IPS DF 4.7 (cell line): ENCODE data around the gene ANO1.
"Not testable (repeated sequence)": the region's sequence is repeated elsewhere in the genome, so short reads cannot be mapped to it uniquely, and the experiment has no call there.

Experiments
- DNase-seq: peaks from one replicate; pipeline ENCODE4 v3.0.0-alpha.2; 2013; ENCODE audit warnings: low spot score; ENCODE audit errors: extremely low read depth

Gene ANO1

DNA sequence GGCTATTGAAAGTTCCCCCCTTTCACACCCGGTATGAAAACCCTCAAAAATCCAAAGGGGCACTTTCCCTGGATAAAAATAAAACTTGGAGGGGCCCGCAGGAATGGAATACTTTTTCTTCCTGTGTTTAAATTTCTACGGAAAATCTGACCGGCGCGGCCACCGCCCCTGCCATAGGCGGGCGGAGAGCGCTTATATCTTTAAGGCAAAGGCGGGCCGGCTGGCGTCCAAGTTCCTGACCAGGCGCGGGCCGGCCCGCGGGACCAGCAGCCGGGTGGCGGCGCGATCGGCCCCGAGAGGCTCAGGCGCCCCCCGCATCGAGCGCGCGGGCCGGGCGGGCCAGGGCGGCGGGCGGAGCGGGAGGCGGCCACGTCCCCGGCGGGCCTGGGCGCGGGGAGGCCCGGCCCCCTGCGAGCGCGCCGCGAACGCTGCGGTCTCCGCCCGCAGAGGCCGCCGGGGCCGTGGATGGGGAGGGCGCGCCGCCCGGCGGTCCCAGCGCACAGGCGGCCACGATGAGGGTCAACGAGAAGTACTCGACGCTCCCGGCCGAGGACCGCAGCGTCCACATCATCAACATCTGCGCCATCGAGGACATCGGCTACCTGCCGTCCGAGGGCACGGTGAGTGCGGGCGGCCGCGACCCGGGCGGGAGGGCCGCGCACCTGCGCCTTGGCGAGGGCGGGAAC, at the start of gene ANO1:
Gene ANO1, plus strand, starts transcription at position 223 of the 686 bp plus-strand sequence. Its CDS starts 290 bp downstream, at position 513.
- no peak for DNase-seq

DNA sequence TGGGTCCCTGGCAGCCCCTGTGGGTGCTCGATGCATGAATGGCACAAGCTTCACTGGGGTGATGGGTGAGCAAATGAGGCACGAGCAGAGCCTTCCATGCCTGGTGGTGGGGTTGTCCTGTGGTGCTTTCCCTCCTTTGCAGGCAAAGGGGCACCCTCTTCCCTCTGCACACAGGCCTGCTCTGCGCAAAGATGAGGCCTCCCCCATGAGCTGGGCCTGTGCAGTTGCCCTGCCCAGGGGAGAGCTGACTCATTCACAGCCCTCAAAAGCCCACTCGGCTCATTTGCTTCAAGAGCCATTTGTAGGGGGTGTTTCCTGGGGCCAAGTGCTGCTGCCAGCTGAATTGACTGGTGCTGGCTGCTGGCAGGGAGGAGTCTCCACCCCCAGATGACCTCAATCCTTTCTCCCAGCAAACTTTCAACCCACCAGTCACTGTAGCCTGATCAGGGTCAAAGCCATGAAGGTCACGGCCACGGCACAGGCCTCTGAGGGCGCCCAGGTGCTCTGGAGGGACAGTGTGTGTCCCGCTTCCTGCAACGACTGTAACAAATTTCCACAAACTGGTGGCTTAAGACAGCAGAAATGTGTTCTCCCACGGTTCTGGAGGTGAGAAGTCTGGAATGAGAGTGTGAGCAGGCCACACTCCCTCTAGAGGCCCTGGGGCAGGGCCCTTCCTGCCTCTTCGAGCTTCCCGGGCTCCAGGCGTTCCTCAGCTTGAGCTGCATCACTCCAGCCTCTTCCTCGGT, 48.8 kb upstream of the ANO1 start:
- DNase-seq: no peak

DNA sequence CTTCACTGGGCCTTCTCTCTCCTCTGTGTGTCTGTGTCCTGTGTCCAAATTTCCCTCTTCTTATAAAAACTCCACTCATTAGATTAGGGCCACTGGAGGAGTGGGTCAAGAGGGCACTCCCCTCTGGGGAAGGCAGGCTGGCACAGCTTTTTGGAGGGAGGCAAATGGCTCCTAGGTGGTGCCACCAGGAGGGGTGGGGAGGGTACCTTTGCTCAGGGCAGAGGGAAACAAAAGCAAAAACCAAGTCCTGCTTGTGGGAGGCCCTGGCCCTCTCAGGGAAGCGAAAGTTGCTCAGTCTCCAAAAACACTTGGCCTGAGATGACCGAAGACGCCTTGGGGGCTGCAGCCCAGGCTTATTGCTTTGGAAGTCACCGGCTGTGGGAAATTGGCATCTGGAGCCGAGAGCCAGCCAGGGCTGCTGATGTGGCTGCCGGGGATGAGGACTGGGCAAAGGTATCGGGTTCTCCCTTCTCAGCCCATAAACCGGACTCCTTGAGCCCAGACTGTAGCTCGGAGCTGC, 48.2 kb upstream of the ANO1 start:
- no peak for DNase-seq

DNA sequence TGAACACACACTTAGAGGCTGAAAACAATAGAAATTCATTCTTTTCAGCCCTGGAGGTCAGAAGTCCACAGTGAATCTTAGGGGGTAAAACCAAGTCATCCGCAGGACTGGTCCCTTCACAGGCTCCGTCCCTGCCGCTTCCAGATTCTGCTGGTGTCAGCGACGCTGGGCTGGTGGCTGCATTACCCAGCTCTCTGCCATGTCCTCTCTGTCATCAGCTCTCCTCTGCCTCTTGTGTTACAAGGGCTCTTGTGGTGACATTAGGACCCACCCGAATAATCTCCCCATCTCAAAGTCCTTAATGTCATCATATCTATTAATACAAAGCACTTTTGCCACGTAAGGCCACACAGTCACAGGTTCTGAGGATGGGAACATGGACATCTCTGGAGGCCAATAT, 47.7 kb upstream of the ANO1 start:
- DNase-seq: no peak

DNA sequence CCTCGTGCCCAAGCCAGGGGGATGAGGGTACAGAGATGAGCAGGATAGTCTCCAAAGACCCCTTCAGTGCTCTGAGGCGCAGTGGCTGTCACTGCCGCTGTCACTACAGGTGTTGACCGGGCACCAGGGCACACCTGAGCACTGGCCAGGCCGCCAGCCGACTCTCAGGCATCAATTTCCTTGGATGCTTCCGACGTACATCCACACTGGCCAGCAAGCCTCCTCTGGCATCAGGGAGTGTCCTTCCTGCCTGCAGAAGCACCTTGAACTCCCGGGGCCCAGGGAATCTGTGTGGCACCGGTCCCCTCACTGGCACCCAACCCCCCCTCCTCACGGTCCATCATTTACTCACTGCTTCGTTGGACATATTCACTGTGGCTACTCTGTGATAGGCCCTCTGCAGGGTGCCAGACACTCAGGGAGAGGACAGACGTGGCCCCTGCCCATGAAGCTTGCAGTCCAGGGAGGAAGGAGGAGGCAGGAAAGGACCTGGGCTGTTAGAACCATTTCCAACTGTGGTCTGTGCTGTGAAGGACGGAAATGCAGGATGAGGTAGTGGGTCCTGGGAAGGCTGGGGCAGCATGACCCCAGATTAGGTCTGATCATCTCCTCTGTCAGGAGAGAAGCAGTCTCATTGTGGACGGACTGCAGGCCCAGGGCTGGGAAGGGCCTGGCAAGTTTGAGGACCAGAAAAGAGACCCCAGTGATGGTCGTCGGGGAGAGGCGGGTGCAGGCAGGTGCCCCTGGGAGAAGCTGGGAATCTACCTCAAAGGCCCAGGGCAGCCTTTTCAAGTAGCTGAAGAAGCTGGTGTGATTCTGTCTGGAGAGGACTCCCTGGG, 46.3 kb upstream of the ANO1 start:
- no peak for DNase-seq

DNA sequence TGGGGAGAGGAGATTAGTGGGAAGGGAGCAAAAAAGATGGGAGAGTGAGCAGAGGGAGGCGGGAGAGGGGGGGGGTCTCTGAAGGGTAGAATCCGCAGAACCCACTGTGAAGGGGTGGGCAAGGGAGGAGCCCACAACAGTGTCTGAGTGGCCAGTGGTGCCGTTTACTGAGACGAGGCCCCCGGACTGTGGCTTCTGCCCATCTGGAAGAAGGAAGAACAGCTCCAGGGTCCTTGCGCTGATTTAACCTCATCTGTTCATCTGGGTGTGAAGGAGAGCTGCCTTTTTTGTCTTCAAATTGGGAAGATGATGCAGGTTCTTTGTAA, 45.7 kb upstream of the ANO1 start:
- no peak for DNase-seq

DNA sequence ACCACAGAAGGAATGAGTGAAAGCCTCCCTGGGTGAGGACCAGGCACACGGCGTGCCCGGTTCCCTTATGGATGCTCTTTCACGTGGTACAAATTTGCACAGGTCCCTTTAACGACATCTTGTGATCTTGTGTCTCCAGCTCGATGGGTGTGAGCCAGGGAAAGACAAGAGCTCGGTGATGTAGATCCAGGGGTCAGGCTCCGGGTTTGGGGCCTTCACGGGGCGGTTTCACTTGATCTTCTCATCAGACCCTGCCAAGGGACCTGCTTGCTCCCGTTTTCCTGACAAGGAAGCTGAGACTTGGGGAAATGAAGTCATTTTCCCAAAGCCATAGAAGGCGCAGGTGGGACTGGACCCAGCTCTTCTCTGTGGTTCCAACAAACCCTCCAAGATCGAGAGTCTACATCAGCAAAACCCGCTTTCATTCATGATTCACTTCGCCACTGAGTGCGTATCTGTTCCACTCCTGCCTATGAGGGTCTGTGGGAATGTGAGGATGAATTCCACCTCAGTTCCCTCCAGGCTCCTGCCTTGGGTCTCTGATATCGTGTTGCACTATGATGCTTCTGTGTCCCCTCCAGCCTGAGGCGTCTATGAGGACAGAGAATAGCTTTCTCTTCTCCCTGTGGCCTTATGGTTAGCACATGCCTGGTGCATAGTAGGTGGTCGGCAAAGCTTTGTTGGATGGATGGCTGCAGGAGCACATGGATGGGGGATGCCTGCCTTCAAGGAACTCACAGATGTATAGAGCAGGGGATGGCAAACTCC, 45.0 kb upstream of the ANO1 start:
- no peak for DNase-seq

DNA sequence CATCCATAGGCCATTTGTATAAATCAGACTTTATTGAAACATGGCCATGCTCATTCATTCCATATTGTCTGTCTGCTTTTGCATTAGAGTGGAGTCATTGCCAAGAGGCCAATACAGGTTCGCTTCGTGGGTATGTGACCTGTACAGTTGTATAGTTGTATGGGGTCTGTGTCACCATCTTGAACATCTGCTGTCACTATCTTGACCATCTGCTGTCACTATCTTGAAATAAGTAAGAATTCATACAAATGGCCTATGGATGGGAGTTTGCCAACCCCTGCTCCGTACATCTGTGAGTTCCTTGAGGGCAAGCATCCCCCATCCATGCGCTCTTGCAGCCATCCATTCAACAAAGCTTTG, 44.4 kb upstream of the ANO1 start:
- DNase-seq: no peak

DNA sequence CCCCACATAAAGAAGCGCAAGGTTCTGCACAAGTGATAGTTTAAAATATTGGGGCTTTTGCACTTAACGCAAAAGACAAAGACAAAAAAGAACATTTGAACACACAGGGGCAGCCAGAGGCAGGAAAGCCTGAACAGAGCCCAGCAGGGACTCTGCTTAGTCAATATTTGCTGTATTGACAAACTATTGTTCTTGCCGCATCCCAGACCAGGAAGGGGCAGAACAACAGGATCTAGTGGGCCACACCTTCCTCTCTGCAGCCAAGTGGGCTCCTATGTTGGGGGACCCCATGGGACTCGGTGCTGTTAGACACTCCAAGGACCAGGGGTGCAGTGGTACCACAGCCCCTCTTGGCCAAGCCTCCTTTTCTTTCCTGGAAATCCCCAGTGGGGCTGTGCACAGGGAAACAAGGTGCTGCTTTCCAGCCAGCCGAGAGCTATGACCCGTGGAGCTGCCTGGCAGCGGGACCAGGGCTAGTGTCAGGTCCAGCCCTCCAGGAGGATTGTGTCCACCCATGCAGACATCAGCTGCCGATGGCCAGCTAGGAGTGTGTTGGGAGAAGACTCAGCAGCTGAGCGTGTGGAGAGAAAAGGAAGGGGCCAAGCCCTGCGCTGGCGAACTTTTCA, 43.3 kb upstream of the ANO1 start:
- DNase-seq: no peak

DNA sequence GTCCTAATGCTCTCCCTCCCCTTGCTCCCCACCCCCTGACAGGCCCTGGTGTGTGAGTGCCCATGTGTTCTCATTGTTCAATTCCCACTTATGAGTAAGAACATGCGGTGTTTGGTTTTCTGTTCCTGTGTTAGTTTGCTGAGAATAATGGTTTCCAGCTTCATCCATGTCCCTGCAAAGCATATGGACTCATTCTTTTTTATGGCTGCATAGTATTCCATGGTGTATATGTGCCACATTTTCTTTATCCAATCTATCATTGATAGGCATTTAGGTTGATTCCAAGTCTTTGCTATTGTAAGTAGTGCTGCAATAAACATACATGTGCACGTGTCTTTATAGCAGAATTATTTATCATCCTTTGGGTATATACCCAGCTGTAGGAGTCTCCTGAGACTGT, 42.5 kb upstream of the ANO1 start:
- not testable (repeated sequence) for DNase-seq

DNA sequence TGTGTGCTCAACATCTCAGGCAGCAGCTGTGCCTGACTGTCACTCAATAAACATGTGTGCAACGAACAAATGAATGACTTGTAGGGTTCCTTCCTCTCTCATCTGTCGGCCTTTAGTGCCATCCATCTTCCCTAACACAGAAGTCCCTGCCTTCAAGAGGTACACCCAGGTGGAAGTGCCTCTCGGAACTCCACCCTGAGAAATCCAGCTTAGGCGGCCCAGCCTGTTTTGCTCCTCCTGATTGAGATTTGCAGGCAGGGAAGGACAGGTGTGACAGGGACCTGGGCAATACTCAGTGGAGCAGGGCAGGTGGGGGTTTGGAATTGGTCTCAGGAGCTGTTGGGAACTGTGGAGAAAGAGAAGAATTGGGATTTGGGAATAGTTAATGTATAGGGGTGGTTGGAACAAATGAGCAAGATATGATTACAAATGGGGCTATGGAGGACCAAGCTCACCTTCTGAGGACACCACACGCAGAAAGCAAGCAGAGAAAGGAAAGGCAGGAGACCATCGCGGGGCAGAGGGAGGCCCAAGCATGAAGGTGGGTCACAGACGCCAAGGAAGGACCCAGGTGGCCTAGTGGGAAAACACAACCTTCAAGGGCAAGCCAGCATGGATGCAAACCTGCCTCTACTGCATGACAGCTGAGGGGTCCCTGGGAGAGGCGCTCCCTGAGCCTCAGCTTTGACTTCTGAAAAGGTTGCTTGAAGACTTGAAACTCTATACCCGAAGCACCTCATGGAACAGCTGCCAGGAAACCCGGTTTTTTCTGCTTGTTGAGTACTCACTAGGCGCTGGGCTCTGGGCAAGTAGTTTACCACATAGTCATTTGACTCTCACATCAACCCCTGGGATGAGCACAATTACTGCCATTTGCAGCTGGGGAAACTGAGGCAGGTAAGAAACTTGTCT, 40.9 kb upstream of the ANO1 start:
- no peak for DNase-seq

DNA sequence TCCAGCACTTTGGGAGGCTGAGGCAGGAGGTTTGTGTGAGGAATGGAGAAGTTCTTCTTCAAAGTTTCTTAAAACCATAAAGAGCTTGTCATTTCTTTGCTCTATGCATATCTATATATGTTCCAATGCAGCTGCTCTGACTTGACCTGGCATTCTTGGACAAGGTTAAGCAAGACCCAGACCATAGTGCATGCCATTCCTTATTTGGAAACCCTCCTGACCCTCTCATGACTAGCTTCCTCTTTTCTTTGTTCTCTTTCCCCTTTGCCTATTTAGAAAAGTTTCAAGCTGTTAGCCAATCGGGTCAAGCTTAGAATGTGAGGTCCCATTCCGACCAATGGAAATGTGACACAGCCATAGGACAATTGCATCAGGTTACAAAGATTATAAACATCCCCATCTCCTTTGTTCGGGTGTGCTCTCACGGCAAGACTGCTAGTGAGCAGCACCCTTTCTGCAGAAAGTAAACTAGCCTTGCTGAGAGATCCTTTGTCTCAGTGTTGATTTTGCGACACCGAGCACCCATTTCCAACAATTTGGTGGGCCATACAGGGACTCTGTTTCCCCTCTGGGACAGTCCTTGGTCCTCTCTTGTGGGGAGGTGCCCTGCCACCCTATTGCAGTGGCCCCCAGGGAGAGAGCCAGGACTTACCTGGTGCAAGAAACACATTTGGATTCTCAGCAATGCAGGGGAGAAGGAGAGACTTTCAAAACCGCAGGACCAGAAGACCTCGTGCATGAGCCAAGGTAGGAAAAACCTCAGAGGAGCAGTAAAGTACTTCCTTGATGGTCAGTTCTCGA, 39.9 kb upstream of the ANO1 start:
- no peak for DNase-seq

DNA sequence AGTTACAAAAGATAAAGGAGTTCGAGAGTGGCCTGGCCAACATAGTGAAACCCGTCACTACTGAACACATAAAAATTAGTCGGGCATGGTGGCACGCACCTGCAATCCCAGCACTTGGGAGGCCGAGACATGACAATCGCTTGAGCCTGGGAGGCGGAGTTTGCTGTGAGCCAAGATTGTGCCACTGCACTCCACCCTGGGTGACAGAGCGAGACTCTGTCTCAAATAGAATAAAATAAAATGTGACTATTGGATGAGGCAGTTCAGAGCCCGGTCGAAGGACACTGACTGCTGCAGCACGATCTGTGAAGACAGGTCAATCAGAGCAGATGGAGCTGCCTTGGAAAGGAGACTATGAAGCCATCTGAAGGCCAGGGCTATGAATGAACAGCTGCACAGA, 37.7 kb upstream of the ANO1 start:
- DNase-seq: no peak

DNA sequence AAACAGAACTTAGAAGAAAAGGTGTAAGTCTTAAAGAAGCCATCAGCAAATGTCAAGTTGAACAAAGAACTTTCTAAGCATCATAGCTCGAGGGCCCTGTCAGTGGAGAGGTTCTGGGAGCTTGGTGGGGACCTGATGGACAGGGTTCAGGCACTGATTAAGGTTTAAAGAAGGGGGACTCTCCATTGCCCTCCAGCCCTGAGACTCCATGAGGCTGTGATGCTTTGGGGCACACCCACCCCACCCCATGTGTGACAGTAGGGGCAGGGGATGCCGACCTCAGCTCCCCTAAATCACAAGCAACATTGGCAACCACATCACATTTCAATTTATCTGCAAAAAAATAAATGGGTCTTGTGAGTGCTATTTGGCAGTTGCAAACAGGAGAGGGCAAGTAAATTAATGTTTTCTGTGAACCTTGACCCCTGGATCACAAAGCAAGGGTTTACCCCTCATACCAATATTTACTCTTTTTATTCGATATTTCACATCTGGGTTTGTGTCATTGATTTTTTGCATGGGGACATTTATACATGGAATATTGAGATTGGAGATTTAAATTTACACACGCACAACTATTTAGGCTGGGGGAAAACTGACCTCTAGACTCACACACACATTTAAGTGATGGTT, 37.1 kb upstream of the ANO1 start:
- no peak for DNase-seq

DNA sequence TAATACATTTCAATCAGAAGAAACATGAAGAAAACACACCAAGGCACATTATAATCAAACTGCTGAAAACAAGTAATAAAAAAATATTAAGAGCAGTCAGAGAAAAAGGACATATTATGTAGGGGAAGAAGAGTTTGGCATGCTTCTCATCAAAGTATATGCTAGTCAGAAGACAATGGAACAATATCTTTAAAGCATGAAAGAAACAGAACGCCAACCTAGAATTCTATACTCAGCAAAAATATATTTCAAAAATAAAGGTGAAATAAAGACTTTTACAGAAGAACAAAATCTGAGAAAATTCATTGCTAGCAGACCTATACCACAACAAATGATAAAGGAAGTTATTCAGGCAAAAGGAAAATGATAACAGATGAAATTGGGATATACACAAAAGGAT, 34.6 kb upstream of the ANO1 start:
- DNase-seq: no peak

DNA sequence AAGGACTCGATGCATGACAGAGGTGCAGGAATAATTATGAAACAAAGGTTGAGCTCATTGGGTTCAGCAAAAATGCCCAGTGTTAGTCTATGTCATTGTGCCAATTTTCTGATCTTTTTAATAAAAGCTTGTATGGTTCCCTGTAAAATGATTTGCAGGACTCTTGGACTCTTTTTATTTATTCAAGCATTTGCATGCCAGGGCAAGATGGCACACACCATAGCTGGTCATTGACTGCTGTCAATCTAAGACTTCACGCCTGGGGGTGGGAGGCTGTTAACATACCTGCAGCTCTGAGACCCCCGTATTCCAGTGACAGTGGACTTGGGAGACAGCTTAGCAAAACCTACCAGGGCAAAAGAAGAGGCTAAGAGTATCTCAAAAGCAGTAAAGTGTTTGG, 32.0 kb upstream of the ANO1 start:
- no peak for DNase-seq

DNA sequence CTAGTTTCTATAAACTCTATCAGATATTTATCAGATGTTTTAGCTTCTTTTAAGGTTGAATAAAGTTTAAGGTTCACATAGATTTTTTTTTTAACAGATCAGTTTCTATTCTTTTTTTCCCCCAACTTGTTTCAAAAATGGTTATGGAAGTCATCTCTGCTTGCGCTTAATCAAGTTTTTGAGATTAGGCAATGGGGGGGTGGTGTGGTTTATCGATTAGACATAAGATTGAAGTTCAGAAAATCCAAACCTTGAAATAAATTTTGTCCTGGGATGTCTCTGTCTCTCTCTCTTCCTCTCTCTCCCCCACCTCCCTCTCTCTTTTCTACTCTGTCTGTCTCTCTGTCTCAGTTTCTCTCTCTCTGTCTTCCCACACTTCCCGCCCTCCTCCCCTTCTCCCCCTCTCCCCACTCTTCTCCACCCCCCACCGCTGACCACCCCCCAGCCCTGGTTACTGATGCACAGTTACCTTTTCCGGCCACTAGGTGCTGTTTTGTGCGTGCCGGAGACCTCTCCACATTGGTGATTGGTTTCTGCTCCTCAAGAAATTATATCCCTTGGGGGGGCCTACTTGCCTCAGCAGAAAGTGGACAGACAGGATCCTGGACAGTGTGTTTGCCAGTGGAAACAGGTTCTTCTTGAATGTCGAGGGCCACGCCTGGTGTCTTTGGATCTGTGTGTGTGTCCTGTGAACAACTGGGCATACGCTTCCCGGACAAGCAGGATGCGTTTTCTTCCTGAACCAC, 29.7 kb upstream of the ANO1 start:
- DNase-seq: no peak

DNA sequence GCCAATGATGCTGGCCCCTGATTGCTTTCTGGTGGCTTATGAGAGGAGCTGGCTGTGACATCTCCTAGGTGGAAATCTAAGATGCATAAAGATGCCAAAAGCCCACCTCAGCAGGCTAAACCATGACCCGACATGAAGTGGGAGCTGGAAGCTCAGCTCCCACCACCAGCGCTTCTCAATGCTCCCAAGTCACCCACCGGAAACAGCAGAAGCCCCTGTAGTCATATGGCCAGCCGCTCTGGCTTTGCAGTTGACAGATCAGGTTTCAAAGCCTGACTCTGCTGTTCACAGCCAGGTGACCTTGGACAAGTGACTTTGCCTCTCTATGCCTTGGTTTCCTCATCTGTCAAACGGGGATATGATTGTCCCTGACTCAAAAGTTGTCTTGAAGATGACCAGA, 29.1 kb upstream of the ANO1 start:
- DNase-seq: no peak
